ENCODE measurements around the gene GASK1A.

GRCh38 chr3:42935472-42935871 lies 43.6 kb upstream of the GASK1A start:
- TF ChIP-seq CTCF (IDR thresholded peaks at IDR 0.05), result no peak
- no peak for TF ChIP-seq POLR2A (IDR thresholded peaks at IDR 0.05)

Data from esophagus squamous epithelium (tissue), 4 donors.